ENCODE results near the gene CACNB2. TPM values are rescaled to one million over a fixed set of nuclear protein-coding genes. Genes with fewer than 3 reads are reported as not detected.

CACNB2 gene
- total RNA-seq, 4 donors from 2014 or later: 0.13 to 1.5 (median 0.18) TPM; not detected in 1

DNA sequence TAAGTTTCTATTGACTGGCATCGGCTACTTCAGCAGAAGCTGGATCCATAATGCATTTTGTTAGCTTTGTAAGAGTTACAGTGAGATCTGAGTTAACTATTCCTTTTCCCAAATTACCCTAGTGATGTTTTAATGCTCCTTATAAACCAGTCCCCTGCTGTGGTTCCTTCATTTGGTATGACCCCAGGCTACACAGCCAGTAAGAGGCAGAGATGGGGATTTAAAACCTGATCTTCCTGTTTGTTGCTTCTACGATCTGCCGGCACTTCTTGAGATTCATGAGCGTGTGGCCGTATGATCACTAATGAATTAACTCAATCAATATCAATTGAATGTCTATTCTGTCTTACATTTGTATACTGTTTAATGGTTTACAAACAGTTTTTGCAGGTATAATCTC lies 86.1 kb downstream of the CACNB2 start:
- in situ Hi-C loops (cut with MboI; ENCODE audit: low sequenced_read_pairs in 4 of 4): no loop called here
- DNase-seq (no peak), ATAC-seq (no peak)
- no peaks in the 10 kb centered on the region for H3K4me1 ChIP-seq
- no peaks in the 10 kb centered on the region for H3K36me3 ChIP-seq
- H3K27me3 ChIP-seq: no peaks in the 10 kb centered on the region
- TF ChIP-seq, protein P1, sequence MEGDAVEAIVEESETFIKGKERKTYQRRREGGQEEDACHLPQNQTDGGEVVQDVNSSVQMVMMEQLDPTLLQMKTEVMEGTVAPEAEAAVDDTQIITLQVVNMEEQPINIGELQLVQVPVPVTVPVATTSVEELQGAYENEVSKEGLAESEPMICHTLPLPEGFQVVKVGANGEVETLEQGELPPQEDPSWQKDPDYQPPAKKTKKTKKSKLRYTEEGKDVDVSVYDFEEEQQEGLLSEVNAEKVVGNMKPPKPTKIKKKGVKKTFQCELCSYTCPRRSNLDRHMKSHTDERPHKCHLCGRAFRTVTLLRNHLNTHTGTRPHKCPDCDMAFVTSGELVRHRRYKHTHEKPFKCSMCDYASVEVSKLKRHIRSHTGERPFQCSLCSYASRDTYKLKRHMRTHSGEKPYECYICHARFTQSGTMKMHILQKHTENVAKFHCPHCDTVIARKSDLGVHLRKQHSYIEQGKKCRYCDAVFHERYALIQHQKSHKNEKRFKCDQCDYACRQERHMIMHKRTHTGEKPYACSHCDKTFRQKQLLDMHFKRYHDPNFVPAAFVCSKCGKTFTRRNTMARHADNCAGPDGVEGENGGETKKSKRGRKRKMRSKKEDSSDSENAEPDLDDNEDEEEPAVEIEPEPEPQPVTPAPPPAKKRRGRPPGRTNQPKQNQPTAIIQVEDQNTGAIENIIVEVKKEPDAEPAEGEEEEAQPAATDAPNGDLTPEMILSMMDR (IDR thresholded peaks at IDR 0.05 in 4 of 5, conservative IDR thresholded peaks at IDR 0.05 in 1 of 5): no peak
- TF ChIP-seq POLR2A (IDR thresholded peaks at IDR 0.05): no peak
- no peaks in the 10 kb centered on the region for H3K9me3 ChIP-seq
- H3K27ac ChIP-seq: no peak overlapping the region
- H3K4me3 ChIP-seq: no peak overlapping the region
- intact Hi-C loops (cut with DNase I; ENCODE audit: low total_unique reads): no loop called here

DNA sequence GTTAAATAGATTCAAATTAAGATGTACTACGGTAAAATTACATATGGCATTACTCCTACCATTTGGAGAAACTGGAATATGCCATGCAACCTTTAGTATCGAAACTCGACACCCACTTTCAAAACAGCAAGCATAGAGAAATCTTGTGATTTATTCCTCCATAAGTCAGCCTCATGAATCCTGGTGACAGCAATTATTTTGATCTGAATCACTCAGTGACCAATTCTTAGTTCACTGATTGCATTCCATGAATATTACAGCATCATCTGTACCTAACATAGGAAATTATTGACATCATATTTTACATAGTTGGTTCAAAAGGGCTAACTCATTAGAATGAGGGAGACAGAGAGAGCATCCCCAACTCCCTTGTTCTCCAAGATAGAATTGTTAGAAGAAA lies 89.6 kb downstream of the CACNB2 start:
- no peaks in the 10 kb centered on the region for H3K27me3 ChIP-seq
- no peak overlapping the region for H3K27ac ChIP-seq
- no peaks in the 10 kb centered on the region for H3K9me3 ChIP-seq
- DNase-seq (no peak), ATAC-seq (no peak)
- H3K4me1 ChIP-seq: no peaks in the 10 kb centered on the region
- H3K4me3 ChIP-seq: no peak overlapping the region
- no peak for TF ChIP-seq POLR2A (IDR thresholded peaks at IDR 0.05)
- TF ChIP-seq, protein P1 (IDR thresholded peaks at IDR 0.05 in 4 of 5, conservative IDR thresholded peaks at IDR 0.05 in 1 of 5): no peak
- in situ Hi-C loops (cut with MboI; ENCODE audit: low sequenced_read_pairs in 4 of 4) (no loop called here), intact Hi-C loops (cut with DNase I; ENCODE audit: low total_unique reads) (no loop called here)
- no peaks in the 10 kb centered on the region for H3K36me3 ChIP-seq

DNA sequence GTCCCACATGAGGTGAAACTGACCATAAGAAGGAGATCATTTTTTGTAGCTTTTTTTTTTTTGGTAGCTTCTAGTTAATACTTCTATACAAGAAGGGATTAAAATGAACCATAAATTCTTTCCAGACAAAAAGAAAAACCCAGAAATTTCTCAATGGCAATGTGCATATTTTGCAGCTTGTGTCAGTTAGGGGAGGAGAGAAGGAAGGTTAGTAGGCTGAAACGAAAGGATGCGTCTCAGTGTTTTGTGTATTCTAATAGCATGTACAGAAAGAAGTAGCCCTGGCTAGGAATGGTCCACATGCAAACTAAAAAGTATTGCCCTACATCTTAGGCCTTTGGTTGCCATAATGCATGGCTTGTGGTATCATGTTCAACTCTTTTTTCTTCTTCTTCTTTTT lies 90.6 kb downstream of the CACNB2 start:
- ATAC-seq (no peak), DNase-seq (no peak)
- in situ Hi-C loops (cut with MboI; ENCODE audit: low sequenced_read_pairs in 4 of 4) (no loop called here), intact Hi-C loops (cut with DNase I; ENCODE audit: low total_unique reads) (no loop called here)
- Histone ChIP-seq H3K27ac (no peak overlapping the region), H3K4me1 (no peaks in the 10 kb centered on the region), H3K27me3 (no peaks in the 10 kb centered on the region), H3K9me3 (no peaks in the 10 kb centered on the region), H3K36me3 (no peaks in the 10 kb centered on the region), H3K4me3 (no peak overlapping the region)
- TF ChIP-seq, protein P1 (IDR thresholded peaks at IDR 0.05 in 4 of 5, conservative IDR thresholded peaks at IDR 0.05 in 1 of 5): no peak

DNA sequence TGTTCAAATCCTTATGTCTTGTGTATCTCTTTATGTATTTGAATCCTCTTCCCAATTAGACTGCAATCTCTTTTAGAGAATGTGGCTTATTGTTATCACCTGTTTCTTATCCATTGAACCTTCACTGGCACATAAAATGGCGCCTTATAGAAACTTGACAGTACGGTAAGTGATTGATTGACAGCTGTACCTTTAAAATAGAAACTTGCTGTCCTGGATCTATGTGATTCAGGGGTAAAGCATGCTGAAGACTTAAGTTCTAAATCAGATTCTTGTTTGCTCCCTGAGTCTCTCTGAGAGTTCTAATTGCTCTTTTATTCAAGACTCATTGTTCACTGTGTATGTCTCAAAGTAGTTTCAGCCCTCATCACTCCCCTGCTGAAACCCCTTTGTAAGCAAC lies 91.3 kb downstream of the CACNB2 start:
- intact Hi-C loops (cut with DNase I; ENCODE audit: low total_unique reads): no loop called here
- H3K27me3 ChIP-seq: no peaks in the 10 kb centered on the region
- H3K4me1 ChIP-seq: no peaks in the 10 kb centered on the region
- no peak overlapping the region for H3K27ac ChIP-seq
- H3K36me3 ChIP-seq: no peaks in the 10 kb centered on the region
- ATAC-seq (no peak), DNase-seq (no peak)
- H3K4me3 ChIP-seq: no peak overlapping the region
- H3K9me3 ChIP-seq: no peaks in the 10 kb centered on the region
- in situ Hi-C loops (cut with MboI; ENCODE audit: low sequenced_read_pairs in 4 of 4): no loop called here
- TF ChIP-seq POLR2A (IDR thresholded peaks at IDR 0.05): no peak
- TF ChIP-seq, protein P1 (IDR thresholded peaks at IDR 0.05 in 4 of 5, conservative IDR thresholded peaks at IDR 0.05 in 1 of 5): no peak

DNA sequence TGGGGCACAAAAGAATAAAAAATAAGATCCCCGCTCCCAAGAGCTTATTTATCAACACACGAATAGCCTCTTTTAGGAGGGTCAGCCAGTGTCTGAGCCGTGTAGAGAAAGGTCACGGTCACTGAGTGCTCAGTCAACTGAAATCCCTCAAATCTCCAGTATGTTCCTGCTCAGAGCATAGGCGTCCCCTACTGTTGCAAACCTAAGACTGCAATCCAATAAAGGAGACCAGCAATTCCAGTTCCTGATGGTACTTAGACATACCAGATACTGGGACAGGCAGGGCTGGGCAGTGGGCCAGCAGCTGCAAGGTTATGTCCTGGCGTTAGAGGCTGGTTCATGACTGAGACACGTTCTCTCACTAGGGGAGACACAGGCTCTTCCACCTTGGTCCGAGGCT lies 93.6 kb downstream of the CACNB2 start:
- no peak overlapping the region for H3K27ac ChIP-seq
- ATAC-seq (no peak), DNase-seq (no peak)
- no peaks in the 10 kb centered on the region for H3K4me1 ChIP-seq
- H3K4me3 ChIP-seq: no peak overlapping the region
- H3K36me3 ChIP-seq: no peaks in the 10 kb centered on the region
- H3K27me3 ChIP-seq: no peaks in the 10 kb centered on the region
- in situ Hi-C loops (cut with MboI; ENCODE audit: low sequenced_read_pairs in 4 of 4) (no loop called here), intact Hi-C loops (cut with DNase I; ENCODE audit: low total_unique reads) (no loop called here)
- TF ChIP-seq POLR2A (IDR thresholded peaks at IDR 0.05): no peak
- TF ChIP-seq, protein P1 (IDR thresholded peaks at IDR 0.05 in 4 of 5, conservative IDR thresholded peaks at IDR 0.05 in 1 of 5): no peak
- H3K9me3 ChIP-seq: no peaks in the 10 kb centered on the region

Data from gastrocnemius medialis (tissue), 4 donors.